Heart right ventricle (tissue), 16 donors: ENCODE results near the gene SFSWAP. TPM values are rescaled to one million over a fixed set of nuclear protein-coding genes. Genes with fewer than 3 reads are reported as not detected.

Experiments
- ATAC-seq, 8 donors: fragments of 200-7000 bp; cut with Tn5 transposase; one replicate each; pipeline ENCODE4 v1.9.1; 2020; ENCODE audit warnings: mild to moderate bottlenecking in 8 of 8, moderate library complexity in 8 of 8, moderate number of reproducible peaks in 1 of 8
- DNase-seq, 2 donors: peaks; one replicate each; pipeline ENCODE4 v3.0.0-alpha.2; 2020
- H3K27ac ChIP-seq, 10 donors: fragments of 200-600 bp; sonication (generic) in 2 of 10; one replicate each; pipeline versions ENCODE4 v1.5.0 to v1.8.0; 2020 to 2022; ENCODE audit warnings: mild to moderate bottlenecking in 3 of 10
- H3K27me3 ChIP-seq, 7 donors: fragments of 200-600 bp; one replicate each; pipeline ENCODE4 v1.8.0; 2021 to 2022; ENCODE audit warnings: mild to moderate bottlenecking in 2 of 7
- H3K36me3 ChIP-seq, 9 donors: fragments of 200-600 bp; sonication (generic) in 1 of 9; one replicate each; pipeline versions ENCODE4 v1.5.0 to v1.8.0; 2020 to 2022; ENCODE audit warnings: mild to moderate bottlenecking in 2 of 9
- H3K4me1 ChIP-seq, 9 donors: fragments of 200-600 bp; sonication (generic) in 1 of 9; one replicate each; pipeline versions ENCODE4 v1.5.0 to v1.8.0; 2020 to 2022; ENCODE audit warnings: mild to moderate bottlenecking in 4 of 9
- H3K4me3 ChIP-seq, 10 donors: fragments of 200-600 bp; sonication (generic) in 2 of 10; one replicate each; pipeline versions ENCODE4 v1.5.0 to v1.8.0; 2020 to 2022; ENCODE audit warnings: mild to moderate bottlenecking in 7 of 10, moderate library complexity in 2 of 10
- H3K9me3 ChIP-seq, 11 donors: fragments of 200-600 bp in 10 of 11; sonication (generic) in 2 of 11; one replicate each; pipeline versions ENCODE4 v1.5.0 to v1.8.0; 2013 to 2022; ENCODE audit warnings: mild to moderate bottlenecking in 2 of 11, control low read depth in 1 of 11, moderate library complexity in 1 of 11
- WGBS, 2 donors: extraction: QIAGEN DNeasy Blood & Tissue Kit; methylation state at CpG; one replicate each; pipeline ENCODE4 v1.1.7; 2013; ENCODE audit warnings: inconsistent platforms in 1 of 2; 5-methylcytosine and 5-hydroxymethylcytosine counted together
- intact Hi-C, 10 donors: fragments of 100-400 bp; cut with DNase I; formaldehyde crosslinking; loops; one replicate each; pipeline versions ENCODE4 v1.11.1 to v1.14.2; 2022
- polyA plus RNA-seq, 2 donors: library from polyadenylated mRNA; stranded (reverse); fragments of 200-250 nt; gene quantifications; one replicate each; pipeline ENCODE4 v1.2.3, GENCODE V29; 2013
- total RNA-seq, 10 donors: library from RNA; stranded (reverse); fragmentation: NEBNext Ultra II Directional in 3 of 10; extraction: Animal tissue kit (Norgen Biotek cat#: 25700) in 3 of 10; gene quantifications; one replicate each; pipeline versions ENCODE4 v1.2.1 to v1.2.4, GENCODE V29; 2021 to 2023
- TF ChIP-seq, protein P1 (sequence below), 9 donors: fragments of 200-600 bp; sonication (generic) in 2 of 9; IDR thresholded peaks; one replicate each; pipeline versions ENCODE4 v1.5.0 to v1.8.0; 2021 to 2022; ENCODE audit warnings: antibody characterized with exemption in 9 of 9, mild to moderate bottlenecking in 5 of 9, moderate library complexity in 1 of 9
- donor health status: Arrhythmogenic right ventricular cardiomyopathy.
- donor health status: ischemic (EF 13 %, LVEDD 7.1; RV severe dilation, severe dysfunction).
- donor health status: healthy with polysubstance abuse.
- donor health status: DM: no; HTN: yes; CAD: no.
- donor health status: DM: no; HTN: no; CAD: no.
- donor health status: ischemic (EF 25% LVEDD 6.9; RV normal size, moderate dysfunction).
- donor health status: ischemic (EF 25% LVEDD 5.7; RV mildly dilated, moderate dysfunction).
- donor health status: healthy.
- donor health status: DM: yes; HTN: yes; CAD: no.
- donor health status: Ischemic cardiomyopathy.
- donor health status: ischemic (EF 35%, LVEDD 5.7; RV mildly dilated, moderate dysfunction).
- donor health status: nonischemic (EF 11% LVEDD 7.7; RV severe dilation, severe dysfunction).
- donor health status: DM: yes; HTN: yes; CAD: no.
- donor health status: PGD.
- donor health status: ischemic (EF 29% LVEDD 5.4; RV normal size, mild dysfunction).
- donor health status: nonischemic (EF 23%, LVEDD 6.1; RV moderate dilation, normal function).

The SFSWAP gene
- total and polyA plus RNA-seq, 12 donors, result 14.5 to 34.1 (median 19.6) TPM

DNA sequence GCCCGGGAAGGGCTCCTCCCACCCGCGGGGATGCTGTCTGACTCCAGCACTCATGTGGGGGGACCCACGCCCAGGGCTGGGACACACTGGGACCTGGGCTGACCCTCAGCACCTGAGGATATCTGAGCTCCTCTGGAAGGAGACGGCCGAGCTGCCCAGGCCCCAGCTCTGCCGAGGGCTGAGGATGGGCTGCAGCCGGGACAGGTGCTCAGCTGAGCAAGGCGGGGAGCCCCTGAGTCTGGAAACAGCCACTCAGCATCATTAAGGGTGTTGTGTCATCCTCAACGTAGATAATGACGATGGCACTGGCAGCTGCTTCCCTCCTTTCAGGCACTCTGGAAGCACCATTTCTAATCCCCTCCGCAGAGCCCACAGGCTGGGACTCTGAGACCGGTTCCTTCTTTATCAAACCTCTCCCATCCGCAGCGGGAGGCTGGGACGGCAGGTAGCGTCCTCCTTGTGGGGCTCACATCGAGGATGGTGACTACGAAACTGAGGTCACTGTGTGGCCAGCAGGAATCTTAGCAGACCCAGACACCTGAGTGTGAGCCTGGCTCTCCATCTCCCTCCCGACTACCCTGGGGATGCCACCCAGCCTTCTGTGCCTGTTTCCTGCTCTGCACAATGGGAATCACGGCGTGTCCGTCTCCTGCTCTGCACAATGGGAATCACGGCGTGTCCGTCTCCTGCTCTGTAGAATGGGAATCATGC lies 26.7 kb upstream of the SFSWAP start:
- H3K4me1 ChIP-seq, result no peaks in the 10 kb centered on the region
- no peak overlapping the region for H3K4me3 ChIP-seq
- no peak overlapping the region for H3K27ac ChIP-seq
- no peaks in the 10 kb centered on the region for H3K36me3 ChIP-seq
- intact Hi-C loops, result no loop called here
- no peaks in the 10 kb centered on the region for H3K9me3 ChIP-seq
- H3K27me3 ChIP-seq, result peaks cover 0 to 15% (median 4%) of the 10 kb centered on the region in 7 donors
- TF ChIP-seq, protein P1, sequence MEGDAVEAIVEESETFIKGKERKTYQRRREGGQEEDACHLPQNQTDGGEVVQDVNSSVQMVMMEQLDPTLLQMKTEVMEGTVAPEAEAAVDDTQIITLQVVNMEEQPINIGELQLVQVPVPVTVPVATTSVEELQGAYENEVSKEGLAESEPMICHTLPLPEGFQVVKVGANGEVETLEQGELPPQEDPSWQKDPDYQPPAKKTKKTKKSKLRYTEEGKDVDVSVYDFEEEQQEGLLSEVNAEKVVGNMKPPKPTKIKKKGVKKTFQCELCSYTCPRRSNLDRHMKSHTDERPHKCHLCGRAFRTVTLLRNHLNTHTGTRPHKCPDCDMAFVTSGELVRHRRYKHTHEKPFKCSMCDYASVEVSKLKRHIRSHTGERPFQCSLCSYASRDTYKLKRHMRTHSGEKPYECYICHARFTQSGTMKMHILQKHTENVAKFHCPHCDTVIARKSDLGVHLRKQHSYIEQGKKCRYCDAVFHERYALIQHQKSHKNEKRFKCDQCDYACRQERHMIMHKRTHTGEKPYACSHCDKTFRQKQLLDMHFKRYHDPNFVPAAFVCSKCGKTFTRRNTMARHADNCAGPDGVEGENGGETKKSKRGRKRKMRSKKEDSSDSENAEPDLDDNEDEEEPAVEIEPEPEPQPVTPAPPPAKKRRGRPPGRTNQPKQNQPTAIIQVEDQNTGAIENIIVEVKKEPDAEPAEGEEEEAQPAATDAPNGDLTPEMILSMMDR (IDR thresholded peaks at IDR 0.05), result no peak
- 72 to 75% methylated on average over 26 of the region's 26 CpGs for WGBS, 2 donors
- DNase-seq, result no peak
- ATAC-seq, result no peak

DNA sequence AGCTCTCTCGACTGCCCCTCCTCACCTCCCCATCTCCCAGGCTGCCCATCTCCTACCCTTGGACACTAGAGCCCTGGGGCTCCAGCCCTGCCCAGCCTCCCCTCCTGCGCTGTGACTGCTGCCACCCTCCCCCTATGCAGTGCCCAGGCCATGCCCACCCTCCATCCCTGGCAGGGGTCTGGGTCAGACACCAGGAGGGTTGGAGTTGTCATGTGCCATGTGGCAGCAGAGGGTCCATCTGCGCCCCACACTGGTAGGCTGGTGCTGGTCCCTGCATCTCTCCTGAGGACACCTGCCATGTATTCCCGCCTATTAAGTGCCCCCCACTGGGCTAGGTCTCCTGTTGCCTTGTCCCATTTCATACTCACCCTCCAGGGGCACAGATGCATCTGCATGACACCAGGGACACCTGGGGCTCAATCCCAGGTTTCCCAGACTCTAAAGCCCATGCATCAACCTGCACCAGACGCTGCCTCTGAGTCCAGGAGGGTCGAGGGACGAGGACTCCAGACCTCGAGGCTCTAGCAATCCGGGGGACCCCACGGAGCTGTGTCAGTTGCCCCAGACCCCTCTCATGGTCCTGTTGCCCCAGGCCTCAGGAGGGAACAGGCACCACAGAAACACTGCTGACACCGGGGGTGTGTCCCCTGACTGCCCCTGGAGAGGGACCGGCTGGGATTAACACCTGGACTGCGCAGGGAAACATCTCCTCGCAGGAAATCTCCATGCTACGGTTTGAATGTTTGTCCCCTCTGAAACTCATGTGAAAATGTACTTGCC lies 23.4 kb upstream of the SFSWAP start:
- ATAC-seq (no peak), DNase-seq (no peak)
- H3K27ac ChIP-seq, result no peak overlapping the region
- no peak overlapping the region for H3K4me3 ChIP-seq
- 73 to 80% methylated on average over 15 of the region's 15 CpGs for WGBS, 2 donors
- no peaks in the 10 kb centered on the region for H3K4me1 ChIP-seq
- H3K9me3 ChIP-seq, result no peaks in the 10 kb centered on the region
- intact Hi-C loops, result no loop called here
- H3K27me3 ChIP-seq, result peaks cover 0 to 30% (median 12%) of the 10 kb centered on the region in 7 donors
- TF ChIP-seq, protein P1 (IDR thresholded peaks at IDR 0.05), result no peak
- H3K36me3 ChIP-seq, result no peaks in the 10 kb centered on the region

DNA sequence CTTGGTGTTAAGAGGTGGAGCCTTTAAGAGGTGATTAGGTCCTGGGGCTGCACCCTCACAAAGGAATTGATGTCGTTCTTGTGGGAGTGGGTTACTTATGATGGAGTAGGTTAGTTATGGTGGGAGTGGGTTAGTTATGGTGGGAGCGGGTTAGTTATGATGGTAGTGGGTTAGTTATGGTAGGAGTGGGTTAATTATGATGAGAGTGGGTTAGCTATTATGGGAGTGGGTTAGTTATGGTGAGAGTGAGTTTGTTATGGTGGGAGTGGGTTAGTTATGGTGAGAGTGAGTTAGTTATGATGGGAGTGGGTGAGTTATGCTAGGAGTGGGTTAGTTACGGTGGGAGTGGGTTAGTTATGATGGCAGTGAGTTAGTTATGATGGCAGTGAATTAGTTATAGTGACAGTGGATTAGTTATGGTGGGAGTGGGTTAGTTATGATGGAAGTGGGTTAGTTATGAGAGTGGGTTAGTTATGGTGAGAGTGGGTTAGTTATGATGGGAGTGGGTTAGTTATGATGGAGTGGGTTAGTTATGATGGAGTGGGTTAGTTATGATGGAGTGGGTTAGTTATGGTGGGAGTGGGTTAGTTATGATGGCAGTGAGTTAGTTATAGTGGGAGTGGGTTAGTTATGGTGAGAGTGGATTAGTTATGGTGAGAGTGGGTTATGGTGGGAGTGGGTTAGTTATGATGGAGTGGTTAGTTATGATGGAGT lies 22.6 kb upstream of the SFSWAP start:
- intact Hi-C loops, result no loop called here
- TF ChIP-seq, protein P1 (IDR thresholded peaks at IDR 0.05), result no peak
- 86 to 87% methylated on average over 3 of the region's 3 CpGs for WGBS, 2 donors
- Histone ChIP-seq H3K9me3 (no peaks in the 10 kb centered on the region), H3K36me3 (no peaks in the 10 kb centered on the region), H3K4me1 (no peaks in the 10 kb centered on the region), H3K4me3 (no peak overlapping the region), H3K27ac (no peak overlapping the region), H3K27me3 (peaks cover 0 to 33% (median 18%) of the 10 kb centered on the region in 7 donors)
- ATAC-seq (no peak), DNase-seq (no peak)

DNA sequence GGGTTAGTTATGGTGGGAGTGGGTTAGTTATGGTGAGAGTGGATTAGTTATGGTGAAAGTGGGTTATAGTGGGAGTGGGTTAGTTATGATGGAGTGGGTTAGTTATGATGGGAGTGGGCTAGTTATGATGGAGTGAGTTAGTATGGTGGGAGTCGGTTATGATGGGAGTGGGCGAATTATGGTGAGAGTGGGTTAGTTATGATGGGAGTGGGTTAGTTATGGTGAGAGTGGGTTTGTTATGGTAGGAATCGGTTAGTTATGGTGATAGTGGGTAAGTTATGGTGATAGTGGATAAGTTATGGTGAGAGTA lies 22.1 kb upstream of the SFSWAP start:
- intact Hi-C loops, result no loop called here
- H3K4me1 ChIP-seq, result no peaks in the 10 kb centered on the region
- H3K4me3 ChIP-seq, result no peak overlapping the region
- TF ChIP-seq, protein P1 (IDR thresholded peaks at IDR 0.05), result no peak
- H3K9me3 ChIP-seq, result no peaks in the 10 kb centered on the region
- no peak overlapping the region for H3K27ac ChIP-seq
- peaks cover 0 to 38% (median 18%) of the 10 kb centered on the region in 7 donors for H3K27me3 ChIP-seq
- DNase-seq (no peak), ATAC-seq (no peak)
- WGBS, 2 donors, result 89 to 96% methylated on average over 3 of the region's 3 CpGs
- H3K36me3 ChIP-seq, result no peaks in the 10 kb centered on the region
